IMR-90 (cell line): Measurements from ENCODE around the gene MASP2. TPM values are rescaled to one million over a fixed set of nuclear protein-coding genes. Genes with fewer than 3 reads are reported as not detected.

Experiments used
- ATAC-seq: fragments of 200-7000 bp; cut with Tn5 transposase; 2 replicates; pipeline ENCODE4 v1.9.1; 2020; ENCODE audit warnings: low read depth, mild to moderate bottlenecking, moderate library complexity
- BruUV-seq: library from RNA; stranded (reverse); fragments of 400-500 nt; replicated peaks from 2 replicates; lab custom pipeline; 2021; lab: Mats Ljungman, UMichigan
- CTCF ChIA-PET: fragments of 300-600 bp; formaldehyde crosslinking; extraction: SDS; loops from one replicate; lab custom pipeline; 2021; ENCODE audit warnings: antibody characterized with exemption; lab: Yijun Ruan, JAX
- POLR2A ChIA-PET: fragments of 300-600 bp; sonication (Branson Sonifier 250); formaldehyde crosslinking; loops from one replicate; lab custom pipeline; 2022; ENCODE audit warnings: antibody characterized with exemption; ENCODE audit not compliant: unreplicated experiment; lab: Charles Lee
- DNase-seq: peaks from one replicate; pipeline ENCODE4 v3.0.0; 2013
- H2AFZ ChIP-seq: replicated peaks from 2 replicates; pipeline ENCODE3; 2013; ENCODE audit warnings: low read length, mild to moderate bottlenecking; ENCODE audit not compliant: poor library complexity
- H2AK5ac ChIP-seq: 2 replicates; pipeline ENCODE4 v1.6.1; 2013; ENCODE audit warnings: low read depth, low read length, inconsistent platforms
- H2AK9ac ChIP-seq: replicated peaks from 2 replicates; pipeline ENCODE3; 2013; ENCODE audit warnings: mild to moderate bottlenecking, low read depth, low read length, moderate library complexity; ENCODE audit not compliant: poor library complexity
- H2BK120ac ChIP-seq: 2 replicates; pipeline ENCODE4 v1.6.1; 2013; ENCODE audit warnings: low read depth, low read length, inconsistent platforms
- H2BK15ac ChIP-seq: 3 replicates; pipeline ENCODE4 v1.6.1; 2013; ENCODE audit warnings: low read depth, low read length, inconsistent platforms
- H2BK20ac ChIP-seq: 2 replicates; pipeline ENCODE4 v1.6.1; 2013; ENCODE audit warnings: low read depth, mild to moderate bottlenecking, inconsistent platforms, low read length, moderate library complexity
- H2BK5ac ChIP-seq: 2 replicates; pipeline ENCODE4 v1.6.1; 2013; ENCODE audit warnings: mild to moderate bottlenecking, low read depth, low read length, inconsistent platforms; ENCODE audit not compliant: poor library complexity, severe bottlenecking
- H3K14ac ChIP-seq: replicated peaks from 2 replicates; pipeline ENCODE4 v1.6.1; 2013; ENCODE audit warnings: low read depth, low read length, inconsistent platforms
- H3K18ac ChIP-seq: 2 replicates; pipeline ENCODE4 v1.6.1; 2013; ENCODE audit warnings: low read depth, low read length, control low read depth
- H3K23ac ChIP-seq: 2 replicates; pipeline ENCODE4 v1.6.1; 2013; ENCODE audit warnings: low read depth, low read length, inconsistent platforms
- H3K27ac ChIP-seq: 2 replicates; pipeline ENCODE4 v1.5.1; 2013; ENCODE audit warnings: mild to moderate bottlenecking, control low read depth, low read length; ENCODE audit not compliant: insufficient read depth
- H3K27me3 ChIP-seq: 2 replicates; pipeline ENCODE4 v1.6.1; 2013; ENCODE audit warnings: low read length; ENCODE audit not compliant: control insufficient read depth, insufficient read depth
- H3K36me3 ChIP-seq: 2 replicates; pipeline ENCODE4 v1.6.1; 2013; ENCODE audit warnings: low read length, mixed read lengths; ENCODE audit not compliant: control insufficient read depth, insufficient read depth
- H3K4ac ChIP-seq: 2 replicates; pipeline ENCODE4 v1.6.1; 2013; ENCODE audit warnings: low read depth, low read length, inconsistent platforms
- H3K4me1 ChIP-seq: 2 replicates; pipeline ENCODE4 v1.6.1; 2013; ENCODE audit warnings: low read length, mixed read lengths; ENCODE audit not compliant: control insufficient read depth, insufficient read depth
- H3K4me2 ChIP-seq: 2 replicates; pipeline ENCODE4 v1.6.1; 2013; ENCODE audit warnings: low read depth, mild to moderate bottlenecking, control low read depth, low read length, moderate library complexity
- H3K4me3 ChIP-seq: 2 replicates; pipeline ENCODE4 v1.5.1; 2013; ENCODE audit warnings: low read depth, mild to moderate bottlenecking, control low read depth, low read length, moderate library complexity; ENCODE audit not compliant: insufficient read depth
- H3K56ac ChIP-seq: 2 replicates; pipeline ENCODE4 v1.6.1; 2013; ENCODE audit warnings: low read length, inconsistent platforms; ENCODE audit not compliant: insufficient read depth; ENCODE audit errors: extremely low read depth
- H3K79me1 ChIP-seq, 2 experiments: 2 replicates each; pipeline ENCODE4 v1.6.1; 2013; ENCODE audit warnings: low read length in 2 of 2, inconsistent platforms in 1 of 2, low read depth in 1 of 2
- H3K9ac ChIP-seq: 2 replicates; pipeline ENCODE4 v1.6.1; 2013; ENCODE audit warnings: low read depth, low read length, control low read depth
- H3K9me1 ChIP-seq: 2 replicates; pipeline ENCODE4 v1.6.1; 2013; ENCODE audit warnings: low read length, inconsistent platforms; ENCODE audit not compliant: insufficient read depth
- H3K9me3 ChIP-seq: 2 replicates; pipeline ENCODE4 v1.6.1; 2013; ENCODE audit warnings: low read length; ENCODE audit not compliant: control insufficient read depth, insufficient read depth
- H4K20me1 ChIP-seq: 2 replicates; pipeline ENCODE4 v1.6.1; 2013; ENCODE audit warnings: low read length, inconsistent platforms; ENCODE audit not compliant: insufficient read depth
- H4K5ac ChIP-seq: 2 replicates; pipeline ENCODE4 v1.6.1; 2013; ENCODE audit warnings: mild to moderate bottlenecking, low read depth, low read length, control low read depth
- H4K8ac ChIP-seq, 2 experiments: 2 replicates each; pipeline ENCODE4 v1.6.1; 2013; ENCODE audit warnings: low read depth in 2 of 2, low read length in 2 of 2, control low read depth in 1 of 2, inconsistent platforms in 1 of 2
- H4K91ac ChIP-seq: 2 replicates; pipeline ENCODE4 v1.6.1; 2013; ENCODE audit warnings: low read depth, low read length, inconsistent platforms; ENCODE audit not compliant: insufficient read depth
- CEBPB ChIP-seq: IDR thresholded peaks from 2 replicates; pipeline ENCODE4 v1.6.1; 2012; ENCODE audit warnings: low read depth, low read length, improper control_type of control experiment
- MAFK ChIP-seq: IDR thresholded peaks from 2 replicates; pipeline ENCODE4 v1.6.1; 2012; ENCODE audit warnings: low read depth, low read length, improper control_type of control experiment
- MAZ ChIP-seq: IDR thresholded peaks from 2 replicates; pipeline ENCODE4 v1.6.1; 2012; ENCODE audit warnings: low read depth, mild to moderate bottlenecking, low read length, improper control_type of control experiment, moderate library complexity, borderline replicate concordance
- MXI1 ChIP-seq: IDR thresholded peaks from 2 replicates; pipeline ENCODE4 v1.6.1; 2012; ENCODE audit warnings: low read depth, mild to moderate bottlenecking, low read length, moderate library complexity, borderline replicate concordance
- NFE2L2 ChIP-seq: fragments of 150-350 bp; IDR thresholded peaks from 2 replicates; pipeline ENCODE4 v1.6.1; 2016; ENCODE audit warnings: low read depth, mild to moderate bottlenecking, low read length
- POLR2A ChIP-seq: IDR thresholded peaks from 2 replicates; pipeline ENCODE4 v1.6.1; 2012; ENCODE audit warnings: mild to moderate bottlenecking, low read depth, low read length
- RCOR1 ChIP-seq: IDR thresholded peaks from 2 replicates; pipeline ENCODE4 v1.6.1; 2012; ENCODE audit warnings: mild to moderate bottlenecking, low read length, improper control_type of control experiment; ENCODE audit not compliant: insufficient replicate concordance
- RFX5 ChIP-seq: IDR thresholded peaks from 2 replicates; pipeline ENCODE4 v1.8.0; 2012; ENCODE audit warnings: low read depth, mild to moderate bottlenecking, low read length, moderate library complexity
- SMC3 ChIP-seq: fragments of 150-350 bp; IDR thresholded peaks from 2 replicates; pipeline ENCODE4 v1.6.1; 2016; ENCODE audit warnings: low read depth, mild to moderate bottlenecking, antibody characterized with exemption, low read length, moderate library complexity
- USF2 ChIP-seq: fragments of 150-350 bp; IDR thresholded peaks from 2 replicates; pipeline ENCODE4 v1.6.1; 2017; ENCODE audit warnings: mild to moderate bottlenecking, antibody characterized with exemption, low read length, low read depth
- WGBS, 2 experiments: methylation state at CpG; one replicate each; pipeline versions ENCODE4 v1.1.5 to v1.1.7; 2013; ENCODE audit warnings: missing lambda C conversion rate in 2 of 2; ENCODE audit not compliant: insufficient read length in 1 of 2; ENCODE audit errors: extremely low coverage in 2 of 2; 5-methylcytosine and 5-hydroxymethylcytosine counted together
- dilution Hi-C: fragments of 300-500 bp; cut with HindIII; formaldehyde crosslinking; loops from one replicate; pipeline ENCODE4 v1.14.3; 2018; ENCODE audit warnings: low sequenced_read_pairs; ENCODE audit not compliant: unreplicated experiment
- in situ Hi-C: fragments of 300-500 bp; cut with MboI; formaldehyde crosslinking; loops from 3 replicates; pipeline ENCODE4 v1.14.3; 2019; ENCODE audit warnings: low sequenced_read_pairs, inconsistent platforms, mixed read lengths
- intact Hi-C: fragments of 100-400 bp; cut with micrococcal nuclease; formaldehyde crosslinking; loops from 2 replicates; pipeline ENCODE4 v1.10.0; 2022
- polyA plus RNA-seq, 3 experiments: library from polyadenylated mRNA; depleted of rRNA; stranded (reverse); fragments of >200 nt; gene quantifications; 2 replicates each; pipeline ENCODE4 v1.2.3, GENCODE V29; 2012; ENCODE audit warnings: low replicate concordance in 1 of 3
- total RNA-seq: library from RNA; depleted of rRNA; stranded (reverse); fragments of >200 nt; gene quantifications from 2 replicates; pipeline ENCODE4 v1.2.3, GENCODE V29; 2012

Gene MASP2
- total and polyA plus RNA-seq, 2 of the 4 experiments (the other 2 are of a cell fraction), result 0.03 TPM; not detected in 1

DNA sequence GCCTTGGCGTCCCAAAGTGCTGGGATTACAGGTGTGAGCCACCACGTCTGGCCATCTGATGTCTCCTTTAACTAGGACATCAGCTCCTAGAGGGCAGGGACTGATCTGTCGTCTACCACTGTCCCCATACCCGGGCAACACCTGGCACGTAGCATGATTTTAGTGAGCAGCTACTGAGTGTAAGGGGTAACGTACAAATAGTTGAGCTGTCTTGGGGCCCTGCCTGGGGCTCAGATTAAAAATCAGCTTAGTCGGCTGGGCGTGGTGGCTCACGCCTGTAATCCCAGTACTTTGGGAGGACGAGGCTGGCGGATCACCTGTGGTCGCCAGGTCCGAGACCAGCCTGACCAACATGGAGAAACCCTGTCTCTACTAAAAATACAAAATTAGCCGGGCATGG, 11.0 kb upstream of the MASP2 start:
- H3K36me3 ChIP-seq, result peaks cover 17% of the 10 kb centered on the region
- H2AFZ ChIP-seq, result no peak overlapping the region
- H3K4ac ChIP-seq, result no peak overlapping the region
- H3K9me3 ChIP-seq, result no peaks in the 10 kb centered on the region
- no peak for DNase-seq
- no peak overlapping the region for H2BK20ac ChIP-seq
- H3K9me1 ChIP-seq, result peaks cover 8% of the 10 kb centered on the region; the same call in 1 of the 2 replicates
- H3K4me1 ChIP-seq, result peaks cover 8% of the 10 kb centered on the region
- ChIA-PET CTCF (interaction anchor here (1.4 kb wide), 1 partner anchor 20 kb away, joined by 5 read pairs; no protein-coding TSS in a partner anchor), POLR2A (interaction anchor here (0.6 kb wide), 1 partner anchor 764 kb away, joined by 3 read pairs; no protein-coding TSS in a partner anchor)
- H3K9ac ChIP-seq, result no peak overlapping the region
- dilution Hi-C loops (no loop called here), in situ Hi-C loops (no loop called here), intact Hi-C loops (no loop called here)
- no peak for ATAC-seq
- H4K8ac ChIP-seq, result no peak overlapping the region
- WGBS, 2 experiments, result 90% methylated on average over 11 of the region's 14 CpGs; no CpG with 5 or more reads in 1 of the 2 experiments
- TF ChIP-seq NFE2L2 (no peak), SMC3 (no peak), MAZ (no peak), RCOR1 (no peak), MXI1 (no peak), POLR2A (no peak), RFX5 (no peak), MAFK (no peak), CEBPB (no peak), USF2 (no peak)
- H3K23ac ChIP-seq, result no peak overlapping the region
- H2AK5ac ChIP-seq, result no peak overlapping the region
- H2BK15ac ChIP-seq, result no peak overlapping the region
- no peak overlapping the region for H2BK120ac ChIP-seq
- H3K56ac ChIP-seq, result no peak overlapping the region
- peaks cover 24 to 48% of the 10 kb centered on the region in 2 experiments for H3K79me1 ChIP-seq
- no TSS peak for BruUV-seq
- no peak overlapping the region for H4K5ac ChIP-seq
- H4K91ac ChIP-seq, result no peak overlapping the region
- no peak overlapping the region for H3K18ac ChIP-seq
- H3K14ac ChIP-seq, result no peak overlapping the region
- H2AK9ac ChIP-seq, result peak overlapping the region; percentile 78
- no peak overlapping the region for H3K27ac ChIP-seq
- H2BK5ac ChIP-seq, result no peak overlapping the region
- peaks cover 20% of the 10 kb centered on the region for H4K20me1 ChIP-seq
- H3K4me2 ChIP-seq, result no peak overlapping the region
- H3K27me3 ChIP-seq, result no peaks in the 10 kb centered on the region
- H3K4me3 ChIP-seq, result no peak overlapping the region
